ENCODE results near the gene CLNS1A. TPM values are rescaled to one million over a fixed set of nuclear protein-coding genes. Genes with fewer than 3 reads are reported as not detected.

Gene CLNS1A
- total RNA-seq, 1 donor: 88.5 TPM

DNA sequence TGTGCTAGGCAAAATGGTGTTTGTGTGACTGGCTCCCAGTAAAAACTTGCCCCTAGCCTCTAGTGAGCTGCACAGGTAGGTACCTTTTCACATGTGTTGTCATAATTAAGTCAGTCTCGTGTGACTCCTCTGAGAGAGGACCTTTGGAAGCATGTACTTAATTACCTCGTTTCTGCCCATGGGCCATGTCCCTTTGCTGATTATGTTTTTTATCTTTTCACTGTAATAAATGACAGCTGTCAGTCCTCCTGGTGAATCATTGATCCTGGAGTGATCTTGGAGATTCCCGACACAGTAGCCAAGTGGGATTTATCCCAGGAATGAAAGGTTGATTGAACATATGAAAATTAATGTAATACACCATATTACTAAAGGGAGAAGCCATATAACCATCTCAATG is 12.5 kb upstream of the CLNS1A start:
- TF ChIP-seq, protein P1, sequence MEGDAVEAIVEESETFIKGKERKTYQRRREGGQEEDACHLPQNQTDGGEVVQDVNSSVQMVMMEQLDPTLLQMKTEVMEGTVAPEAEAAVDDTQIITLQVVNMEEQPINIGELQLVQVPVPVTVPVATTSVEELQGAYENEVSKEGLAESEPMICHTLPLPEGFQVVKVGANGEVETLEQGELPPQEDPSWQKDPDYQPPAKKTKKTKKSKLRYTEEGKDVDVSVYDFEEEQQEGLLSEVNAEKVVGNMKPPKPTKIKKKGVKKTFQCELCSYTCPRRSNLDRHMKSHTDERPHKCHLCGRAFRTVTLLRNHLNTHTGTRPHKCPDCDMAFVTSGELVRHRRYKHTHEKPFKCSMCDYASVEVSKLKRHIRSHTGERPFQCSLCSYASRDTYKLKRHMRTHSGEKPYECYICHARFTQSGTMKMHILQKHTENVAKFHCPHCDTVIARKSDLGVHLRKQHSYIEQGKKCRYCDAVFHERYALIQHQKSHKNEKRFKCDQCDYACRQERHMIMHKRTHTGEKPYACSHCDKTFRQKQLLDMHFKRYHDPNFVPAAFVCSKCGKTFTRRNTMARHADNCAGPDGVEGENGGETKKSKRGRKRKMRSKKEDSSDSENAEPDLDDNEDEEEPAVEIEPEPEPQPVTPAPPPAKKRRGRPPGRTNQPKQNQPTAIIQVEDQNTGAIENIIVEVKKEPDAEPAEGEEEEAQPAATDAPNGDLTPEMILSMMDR (IDR thresholded peaks at IDR 0.05; ENCODE audit: insufficient read depth, low read depth, low read length): no peak
- no peak overlapping the region for H3K4me3 ChIP-seq (ENCODE audit: low read depth, low read length)
- no peak for DNase-seq (ENCODE audit: low read depth)

DNA sequence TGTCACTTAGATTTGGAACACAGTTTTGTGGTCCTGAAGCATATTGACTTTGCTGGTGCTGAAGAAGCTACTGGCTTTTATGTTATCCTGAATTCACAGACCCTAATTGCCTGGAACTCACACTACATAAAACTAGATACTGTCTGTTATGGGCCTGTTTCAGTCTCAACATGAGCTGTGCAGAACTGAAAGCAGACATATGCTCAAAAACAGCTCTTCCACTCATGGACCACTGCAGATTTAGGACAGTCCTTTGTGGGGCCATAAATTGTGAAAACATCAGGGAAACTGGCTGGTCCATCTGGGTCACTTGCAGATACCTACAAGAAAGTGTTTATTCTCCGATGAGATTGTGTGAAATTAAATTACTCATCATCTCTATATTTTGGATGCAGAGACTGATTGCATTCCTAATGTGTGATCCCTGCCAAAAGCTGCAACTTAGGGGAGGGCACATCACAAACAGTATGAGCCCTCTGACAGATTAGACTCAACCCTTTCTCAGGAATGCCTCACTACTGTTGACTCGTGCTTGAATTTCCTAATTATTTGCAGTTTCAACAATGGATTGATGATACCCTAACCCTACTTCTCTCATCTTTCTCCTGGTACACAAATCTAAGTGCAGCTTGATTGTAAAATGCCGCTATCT is 10.2 kb upstream of the CLNS1A start:
- no peak overlapping the region for H3K4me3 ChIP-seq (ENCODE audit: low read depth, low read length)
- no peak for DNase-seq (ENCODE audit: low read depth)
- TF ChIP-seq, protein P1 (IDR thresholded peaks at IDR 0.05; ENCODE audit: insufficient read depth, low read depth, low read length): no peak

DNA sequence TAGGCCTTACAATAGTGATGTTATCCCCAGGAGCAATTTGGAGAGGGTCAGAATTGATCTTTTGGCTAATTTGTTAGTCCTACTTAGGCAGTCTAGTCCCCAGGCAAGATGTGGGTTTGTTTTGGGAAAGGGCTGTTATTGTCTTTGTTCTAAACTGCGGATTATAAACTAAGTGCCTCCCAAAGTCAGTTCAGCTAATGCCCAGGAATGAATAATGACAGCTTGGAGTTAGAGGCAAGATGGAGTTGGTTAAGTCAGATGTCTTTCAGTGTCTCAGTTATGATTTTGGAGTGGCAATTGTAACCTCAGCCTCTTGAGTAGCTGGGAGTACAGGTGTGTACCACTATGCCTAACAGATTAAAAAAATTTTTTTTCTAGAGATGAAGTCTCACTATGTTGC is 7.3 kb upstream of the CLNS1A start:
- TF ChIP-seq, protein P1 (IDR thresholded peaks at IDR 0.05; ENCODE audit: insufficient read depth, low read depth, low read length): no peak
- H3K4me3 ChIP-seq (ENCODE audit: low read depth, low read length): no peak overlapping the region
- no peak for DNase-seq (ENCODE audit: low read depth)

DNA sequence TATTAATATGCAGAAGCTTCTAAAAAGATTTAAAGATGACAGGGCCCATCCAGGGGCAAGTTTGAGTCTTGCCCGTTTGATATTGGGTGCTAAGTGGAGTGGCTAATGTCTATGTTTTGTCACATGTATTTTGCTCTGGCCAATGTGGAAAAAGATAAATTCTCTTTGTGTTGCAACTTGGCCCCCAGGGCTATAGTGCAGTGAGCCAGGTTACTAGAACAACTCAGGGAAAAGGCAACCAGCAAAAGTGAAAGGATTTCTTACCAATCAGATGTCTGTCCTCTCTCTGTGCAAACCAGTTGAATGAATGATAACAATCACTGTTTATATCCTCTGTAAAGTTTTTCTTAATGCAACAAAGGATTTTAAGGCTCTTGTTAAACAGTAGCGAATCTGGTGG is 4.6 kb upstream of the CLNS1A start:
- DNase-seq (ENCODE audit: low read depth): no peak
- TF ChIP-seq, protein P1 (IDR thresholded peaks at IDR 0.05; ENCODE audit: insufficient read depth, low read depth, low read length): no peak
- no peak overlapping the region for H3K4me3 ChIP-seq (ENCODE audit: low read depth, low read length)

DNA sequence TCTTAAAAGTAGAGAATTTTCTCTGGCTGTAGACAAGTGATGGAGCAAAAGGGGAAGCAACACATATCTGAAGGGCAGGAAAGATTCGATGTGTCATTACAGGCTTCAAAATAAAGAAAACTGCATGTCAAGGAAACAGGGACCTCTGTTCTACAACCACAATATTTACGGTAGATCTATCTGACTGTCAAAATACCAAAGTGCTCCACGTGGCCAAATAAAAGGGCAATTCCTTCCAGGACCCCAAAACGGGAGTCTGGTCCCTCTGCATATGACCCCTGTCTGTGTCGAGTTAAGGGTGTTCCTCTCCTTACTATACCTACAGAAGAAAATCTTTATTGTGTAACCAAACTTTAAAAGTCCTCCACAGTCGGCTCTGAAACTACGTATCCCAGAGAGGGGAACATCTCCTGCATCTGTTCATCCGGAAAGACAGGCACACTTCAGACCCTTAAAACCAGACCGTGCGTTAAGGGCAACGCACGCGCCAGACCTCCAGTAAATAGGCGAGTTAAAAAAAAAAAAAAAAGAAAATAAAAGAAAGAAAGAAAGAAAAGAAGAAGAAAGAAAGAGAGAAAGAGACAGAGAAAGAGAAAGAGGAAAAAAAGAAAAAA is 756 bp downstream of the CLNS1A start:
- DNase-seq (ENCODE audit: low read depth): no peak
- H3K4me3 ChIP-seq (ENCODE audit: low read depth, low read length): peak overlapping the region; percentile 78
- TF ChIP-seq, protein P1 (IDR thresholded peaks at IDR 0.05; ENCODE audit: insufficient read depth, low read depth, low read length): no peak

DNA sequence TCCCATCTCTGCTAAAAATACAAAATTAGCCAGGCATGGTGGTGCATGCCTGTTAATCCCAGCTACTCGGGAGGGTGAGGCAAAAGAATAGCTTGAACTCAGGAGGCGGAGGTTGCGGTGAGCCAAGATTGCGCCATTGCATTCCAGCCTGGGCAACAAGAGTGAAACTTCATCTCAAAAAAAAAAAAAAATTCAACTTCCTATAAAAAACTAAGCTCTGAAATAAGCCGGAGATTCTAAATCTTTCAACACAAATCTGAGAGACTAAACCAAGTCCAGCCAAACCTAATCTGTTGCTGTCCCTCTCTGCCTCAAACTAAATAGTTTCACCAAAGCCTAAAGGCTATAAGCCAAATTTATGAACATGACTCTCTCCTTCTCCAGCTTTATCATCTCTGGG is 3.7 kb downstream of the CLNS1A start:
- peak; percentile 90 for DNase-seq (ENCODE audit: low read depth)
- peak overlapping the region; percentile 21 for H3K4me3 ChIP-seq (ENCODE audit: low read depth, low read length)

DNA sequence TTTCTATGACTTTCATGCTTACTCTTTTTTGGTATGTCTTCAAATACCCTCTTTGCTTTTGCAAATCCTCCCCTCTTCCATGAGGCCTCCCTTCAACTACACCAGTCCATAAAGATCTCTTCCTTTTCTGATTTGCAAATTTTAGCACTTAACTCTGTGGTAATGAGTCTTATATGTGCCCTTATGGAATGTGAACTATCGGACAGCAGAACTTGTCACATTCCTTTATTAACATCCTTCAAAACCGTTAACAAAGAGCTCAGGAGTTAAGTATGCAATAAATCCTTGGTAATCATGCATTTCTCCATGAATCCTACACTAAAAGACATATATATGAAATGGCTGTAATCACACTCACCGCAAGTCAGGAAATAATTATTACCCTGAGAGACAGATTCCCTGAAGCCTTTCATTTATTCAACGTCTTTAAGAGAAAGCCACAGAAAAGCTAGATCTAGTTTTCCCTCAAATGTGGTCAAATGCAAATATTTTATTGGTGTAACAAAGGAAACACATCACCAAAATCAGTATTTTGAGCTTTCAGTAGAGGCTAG is 7.4 kb downstream of the CLNS1A start:
- no peak overlapping the region for H3K4me3 ChIP-seq (ENCODE audit: low read depth, low read length)
- TF ChIP-seq, protein P1 (IDR thresholded peaks at IDR 0.05; ENCODE audit: insufficient read depth, low read depth, low read length): no peak
- no peak for DNase-seq (ENCODE audit: low read depth)

All from fibroblast of villous mesenchyme (primary cell).